ENCODE measurements around the gene RNF212. TPM values are rescaled to one million over a fixed set of nuclear protein-coding genes. Genes with fewer than 3 reads are reported as not detected.
"Not testable (repeated sequence)": the region's sequence is repeated elsewhere in the genome, so short reads cannot be mapped to it uniquely, and the experiment has no call there.

RNF212 gene
- total and polyA plus RNA-seq, 2 experiments from 2014 or later = 2.5 to 6.0 TPM

DNA sequence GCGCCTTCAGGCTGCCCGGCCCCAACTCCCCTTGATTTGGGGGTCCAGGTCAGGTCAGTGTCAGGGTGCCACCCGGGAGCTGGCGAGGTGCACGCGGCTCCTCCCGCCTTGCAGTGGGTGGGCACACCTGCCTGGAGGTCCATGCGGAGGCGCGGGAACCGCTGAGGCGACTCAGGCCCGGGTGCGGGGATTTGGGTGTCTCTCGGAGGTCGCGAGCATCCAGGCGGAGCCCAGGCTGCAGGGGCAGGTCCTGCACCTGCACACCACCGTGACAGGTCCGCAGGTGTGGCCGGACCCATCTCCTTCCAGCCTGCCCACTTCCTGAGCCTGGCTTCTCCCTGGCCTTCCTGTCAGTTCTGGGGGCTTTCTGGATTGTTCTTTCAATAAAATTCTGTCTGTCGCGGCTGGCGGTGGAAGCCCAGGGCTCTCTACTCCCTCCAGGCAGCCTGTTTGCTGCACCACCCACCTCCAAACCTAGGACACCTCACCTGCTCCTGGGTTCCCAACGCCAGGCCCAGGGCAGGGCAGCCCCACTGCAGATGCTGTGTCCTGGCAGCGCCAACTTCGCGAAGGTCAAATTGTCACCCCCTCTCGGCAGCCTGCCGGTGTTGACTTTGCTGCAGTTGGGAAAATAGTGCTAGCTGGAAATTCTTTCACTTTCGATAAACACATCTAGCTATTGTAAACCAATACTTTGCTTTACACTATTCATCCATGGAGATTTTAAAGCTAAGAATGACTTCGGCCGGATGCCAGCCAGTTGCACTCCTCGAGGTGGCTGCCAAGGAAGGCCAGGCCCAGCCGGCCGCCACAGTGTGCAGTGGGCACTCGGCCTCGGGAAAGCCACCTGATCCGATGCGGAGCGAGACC, 66.0 kb downstream of the RNF212 start:
- Histone ChIP-seq H3K9me3 (ENCODE audit: low read depth) (no peaks in the 10 kb centered on the region), H3K4me1 (ENCODE audit: insufficient read depth) (peaks cover 28% of the 10 kb centered on the region), H3K79me2 (ENCODE audit: insufficient read depth) (no peaks in the 10 kb centered on the region), H2AFZ (peak overlapping the region; percentile 66), H3F3A (ENCODE audit: insufficient read depth) (no peaks in the 10 kb centered on the region; the same call in 1 of the 2 replicates), H3K4me3 (peak overlapping the region; percentile 48), H3K27me3 (replicated peaks; ENCODE audit: insufficient read depth) (no peaks in the 10 kb centered on the region), H3K4me2 (ENCODE audit: unreplicated experiment) (peak overlapping the region; percentile 44), H3K9ac (peak overlapping the region; percentile 41; the same call in 1 of the 2 replicates), H4K20me1 (ENCODE audit: insufficient read depth) (no peaks in the 10 kb centered on the region), H3K9me2 (ENCODE audit: insufficient read depth) (no peaks in the 10 kb centered on the region), H3K27ac (peak overlapping the region; percentile 28), H3K36me3 (ENCODE audit: low read depth) (no peaks in the 10 kb centered on the region)
- 79 to 80% methylated on average over 38 to 41 of the region's 41 CpGs for WGBS, 2 experiments (ENCODE audit: low coverage in 1 of 2, low lambda C conversion rate in 2 of 2, missing lambda C conversion rate in 2 of 2)
- no peak for DNase-seq
- in situ Hi-C loops (cut with MboI) = no loop called here
- TF ChIP-seq EZH2phosphoT487 (IDR thresholded peaks at IDR 0.05; ENCODE audit: insufficient read depth, low read depth) (no peak), EZH2 (IDR thresholded peaks at IDR 0.05; ENCODE audit: insufficient read depth, poor library complexity, severe bottlenecking) (no peak)

- WGBS, 2 experiments (ENCODE audit: low coverage in 1 of 2, low lambda C conversion rate in 2 of 2, missing lambda C conversion rate in 2 of 2) = 20 to 39% methylated on average over 8 to 29 of the region's 29 CpGs
- Histone ChIP-seq H3K9ac (peak overlapping the region; percentile 41; the same call in 1 of the 2 replicates), H3K4me1 (ENCODE audit: insufficient read depth) (peaks cover 27% of the 10 kb centered on the region), H3K4me3 (peak overlapping the region; percentile 48), H3K4me2 (ENCODE audit: unreplicated experiment) (peak overlapping the region; percentile 44), H2AFZ (peak overlapping the region; percentile 66), H3K27ac (peak overlapping the region; percentile 28)
- H3K9me3 ChIP-seq (ENCODE audit: low read depth); H3F3A ChIP-seq (ENCODE audit: insufficient read depth); H3K27me3 ChIP-seq (replicated peaks; ENCODE audit: insufficient read depth); in situ Hi-C loops (cut with MboI); H3K79me2 ChIP-seq (ENCODE audit: insufficient read depth); H3K36me3 ChIP-seq (ENCODE audit: low read depth); H4K20me1 ChIP-seq (ENCODE audit: insufficient read depth); H3K9me2 ChIP-seq (ENCODE audit: insufficient read depth): not testable (repeated sequence)
- DNase-seq = peak; percentile 76
Measured at GRCh38 chr4:1046581-1047011, 66.8 kb downstream of the RNF212 start.

GRCh38 chr4:1045595-1046201, 67.7 kb downstream of the RNF212 start:
- Histone ChIP-seq H3K79me2 (ENCODE audit: insufficient read depth) (no peaks in the 10 kb centered on the region), H3K4me3 (no peak overlapping the region), H3F3A (ENCODE audit: insufficient read depth) (peaks cover 6% of the 10 kb centered on the region; the same call in 1 of the 2 replicates), H3K9me2 (ENCODE audit: insufficient read depth) (no peaks in the 10 kb centered on the region), H3K9me3 (ENCODE audit: low read depth) (no peaks in the 10 kb centered on the region), H3K27ac (no peak overlapping the region), H3K9ac (no peak overlapping the region), H2AFZ (no peak overlapping the region), H4K20me1 (ENCODE audit: insufficient read depth) (no peaks in the 10 kb centered on the region), H3K4me2 (ENCODE audit: unreplicated experiment) (no peak overlapping the region), H3K4me1 (ENCODE audit: insufficient read depth) (peaks cover 36% of the 10 kb centered on the region), H3K27me3 (replicated peaks; ENCODE audit: insufficient read depth) (no peaks in the 10 kb centered on the region), H3K36me3 (ENCODE audit: low read depth) (no peaks in the 10 kb centered on the region)
- 82 to 86% methylated on average over 10 to 36 of the region's 36 CpGs for WGBS, 2 experiments (ENCODE audit: low coverage in 1 of 2, low lambda C conversion rate in 2 of 2, missing lambda C conversion rate in 2 of 2)
- in situ Hi-C loops (cut with MboI) = no loop called here
- no peak for TF ChIP-seq EZH2phosphoT487 (IDR thresholded peaks at IDR 0.05; ENCODE audit: insufficient read depth, low read depth)
- no peak for TF ChIP-seq EZH2 (IDR thresholded peaks at IDR 0.05; ENCODE audit: insufficient read depth, poor library complexity, severe bottlenecking)
- no peak for DNase-seq

GRCh38 chr4:1045193-1045594, 68.2 kb downstream of the RNF212 start:
- Histone ChIP-seq H3K4me2 (ENCODE audit: unreplicated experiment) (no peak overlapping the region), H3K36me3 (ENCODE audit: low read depth) (no peaks in the 10 kb centered on the region), H3F3A (ENCODE audit: insufficient read depth) (peaks cover 6% of the 10 kb centered on the region; the same call in 1 of the 2 replicates), H3K9ac (no peak overlapping the region), H3K4me3 (no peak overlapping the region), H3K79me2 (ENCODE audit: insufficient read depth) (no peaks in the 10 kb centered on the region), H3K9me3 (ENCODE audit: low read depth) (no peaks in the 10 kb centered on the region), H4K20me1 (ENCODE audit: insufficient read depth) (no peaks in the 10 kb centered on the region), H3K4me1 (ENCODE audit: insufficient read depth) (peaks cover 37% of the 10 kb centered on the region), H3K27ac (no peak overlapping the region), H3K9me2 (ENCODE audit: insufficient read depth) (no peaks in the 10 kb centered on the region), H3K27me3 (replicated peaks; ENCODE audit: insufficient read depth) (no peaks in the 10 kb centered on the region), H2AFZ (no peak overlapping the region)
- no peak for TF ChIP-seq EZH2 (IDR thresholded peaks at IDR 0.05; ENCODE audit: insufficient read depth, poor library complexity, severe bottlenecking)
- TF ChIP-seq EZH2phosphoT487 (IDR thresholded peaks at IDR 0.05; ENCODE audit: insufficient read depth, low read depth) = no peak
- in situ Hi-C loops (cut with MboI) = no loop called here
- 94% methylated on average over 14 of the region's 14 CpGs for WGBS, 2 experiments (ENCODE audit: low coverage in 1 of 2, low lambda C conversion rate in 2 of 2, missing lambda C conversion rate in 2 of 2)
- DNase-seq = no peak

Data from GM23248 (cell line).